Vagina (tissue), 2 donors: ENCODE measurements around the gene ZBTB16. TPM values are rescaled to one million over a fixed set of nuclear protein-coding genes. Genes with fewer than 3 reads are reported as not detected.
A peak's percentile ranks its signal among the peaks of the same experiment; 100 is the strongest.

ENCODE experiments used
- DNase-seq, 2 donors: peaks; one replicate each; pipeline ENCODE4 v3.0.0-alpha.2; 2017; ENCODE audit errors: extremely low spot score in 2 of 2
- H3K27ac ChIP-seq: fragments of 200-600 bp; sonication (generic); one replicate; pipeline ENCODE4 v1.5.1; 2019
- H3K27me3 ChIP-seq: fragments of 200-600 bp; sonication (generic); one replicate; pipeline ENCODE4 v1.5.1; 2019
- H3K36me3 ChIP-seq, 2 donors: fragments of 200-600 bp; sonication (generic); one replicate each; pipeline ENCODE4 v1.5.1; 2017 to 2019
- H3K4me1 ChIP-seq: fragments of 200-600 bp; sonication (generic); one replicate; pipeline ENCODE4 v1.5.1; 2019
- H3K4me3 ChIP-seq, 2 donors: fragments of 200-600 bp; sonication (generic); 1 replicate in 1 of 2; 2 replicates in 1 of 2; pipeline ENCODE4 v1.5.1; 2016 to 2019
- H3K9me3 ChIP-seq: fragments of 200-600 bp; sonication (generic); one replicate; pipeline ENCODE4 v1.5.1; 2019
- CTCF ChIP-seq, 3 experiments: fragments of 450-650 bp in 2 of 3; fragments of 200-600 bp in 1 of 3; sonication (generic) in 1 of 3; IDR thresholded peaks; one replicate each; pipeline ENCODE4 v1.5.1; 2017 to 2019; ENCODE audit warnings: antibody characterized with exemption in 3 of 3, mild to moderate bottlenecking in 2 of 3, moderate library complexity in 2 of 3
- POLR2A ChIP-seq, 2 donors: fragments of 450-650 bp; IDR thresholded peaks; one replicate each; pipeline ENCODE4 v1.6.1; 2017; ENCODE audit warnings: antibody characterized with exemption in 2 of 2, mild to moderate bottlenecking in 2 of 2, moderate library complexity in 2 of 2
- POLR2AphosphoS5 ChIP-seq, 2 donors: sonication (generic); formaldehyde crosslinking; IDR thresholded peaks; one replicate each; pipeline ENCODE4 v1.9.0; 2017; ENCODE audit warnings: antibody characterized with exemption in 2 of 2, mild to moderate bottlenecking in 2 of 2, low read depth in 1 of 2; ENCODE audit not compliant: insufficient read depth in 1 of 2
- intact Hi-C: fragments of 100-400 bp; cut with DNase I; formaldehyde crosslinking; loops from one replicate; pipeline ENCODE4 v1.15.1; 2023
- total RNA-seq: library from RNA; depleted of rRNA; stranded (reverse); fragments of >200 nt; gene quantifications from one replicate; pipeline ENCODE4 v1.2.3, GENCODE V29; 2016

ZBTB16 gene
- total RNA-seq, 1 donor from 2014 or later = 243 TPM

GRCh38 chr11:114160894-114161293 is 101.4 kb downstream of the ZBTB16 start:
- H3K4me3 ChIP-seq = peak overlapping the region in 1 of 2 donors; percentile 31
- peaks cover 0 to 31% of the 10 kb centered on the region in 2 donors for H3K36me3 ChIP-seq
- no peak for TF ChIP-seq POLR2A (IDR thresholded peaks at IDR 0.05)
- TF ChIP-seq POLR2AphosphoS5 (IDR thresholded peaks at IDR 0.05; ENCODE audit: insufficient read depth in 1 of 2, low read depth in 1 of 2) = no peak
- TF ChIP-seq CTCF (IDR thresholded peaks at IDR 0.05) = no peak
- H3K4me1 ChIP-seq = peaks cover 99% of the 10 kb centered on the region
- peak overlapping the region; percentile 95 for H3K27ac ChIP-seq
- no peak for DNase-seq
- no peaks in the 10 kb centered on the region for H3K9me3 ChIP-seq
- intact Hi-C loops = loop anchor here (5.0 to 10.0 kb wide), 2 partner anchors 36 to 94 kb away; no protein-coding TSS in a partner anchor
- H3K27me3 ChIP-seq = no peaks in the 10 kb centered on the region

GRCh38 chr11:114161486-114162250 is 102.2 kb downstream of the ZBTB16 start:
- peak overlapping the region; percentile 95 for H3K27ac ChIP-seq
- intact Hi-C loops = loop anchor here (5.0 to 10.0 kb wide), 2 partner anchors 36 to 93 kb away; no protein-coding TSS in a partner anchor
- no peak for TF ChIP-seq POLR2AphosphoS5 (IDR thresholded peaks at IDR 0.05; ENCODE audit: insufficient read depth in 1 of 2, low read depth in 1 of 2)
- TF ChIP-seq CTCF (IDR thresholded peaks at IDR 0.05) = no peak
- no peak for TF ChIP-seq POLR2A (IDR thresholded peaks at IDR 0.05)
- H3K36me3 ChIP-seq = peaks cover 0 to 23% of the 10 kb centered on the region in 2 donors
- H3K4me3 ChIP-seq = no peak overlapping the region
- peaks cover 99% of the 10 kb centered on the region for H3K4me1 ChIP-seq
- no peaks in the 10 kb centered on the region for H3K27me3 ChIP-seq
- H3K9me3 ChIP-seq = no peaks in the 10 kb centered on the region
- DNase-seq = no peak

- intact Hi-C loops = loop anchor here (5.0 to 10.0 kb wide), 2 partner anchors 35 to 92 kb away; no protein-coding TSS in a partner anchor
- peak; percentile 87 to 100 for TF ChIP-seq POLR2AphosphoS5 (IDR thresholded peaks at IDR 0.05; ENCODE audit: insufficient read depth in 1 of 2, low read depth in 1 of 2)
- peak in 1 of 2 donors; percentile 10 for TF ChIP-seq POLR2A (IDR thresholded peaks at IDR 0.05)
- no peak for TF ChIP-seq CTCF (IDR thresholded peaks at IDR 0.05)
- H3K4me1 ChIP-seq = peaks cover 95% of the 10 kb centered on the region
- H3K36me3 ChIP-seq = peaks cover 0 to 13% of the 10 kb centered on the region in 2 donors
- DNase-seq = peak in 1 of 2 donors; percentile 99
- no peaks in the 10 kb centered on the region for H3K27me3 ChIP-seq
- peak overlapping the region; percentile 95 for H3K27ac ChIP-seq
- H3K9me3 ChIP-seq = no peaks in the 10 kb centered on the region
- peak overlapping the region in 1 of 2 donors; percentile 18 for H3K4me3 ChIP-seq
Measured at GRCh38 chr11:114162719-114163123, 103.2 kb downstream of the ZBTB16 start.

- Histone ChIP-seq H3K27ac (peak overlapping the region; percentile 95), H3K27me3 (no peaks in the 10 kb centered on the region), H3K4me3 (peak overlapping the region in 1 of 2 donors; percentile 7), H3K4me1 (peaks cover 95% of the 10 kb centered on the region), H3K9me3 (no peaks in the 10 kb centered on the region), H3K36me3 (peaks cover 0 to 8% of the 10 kb centered on the region in 2 donors)
- intact Hi-C loops = loop anchor here (5.0 to 10.0 kb wide), 2 partner anchors 34 to 92 kb away; no protein-coding TSS in a partner anchor
- TF ChIP-seq POLR2AphosphoS5 (IDR thresholded peaks at IDR 0.05; ENCODE audit: insufficient read depth in 1 of 2, low read depth in 1 of 2) = no peak
- TF ChIP-seq POLR2A (IDR thresholded peaks at IDR 0.05) = no peak
- no peak for TF ChIP-seq CTCF (IDR thresholded peaks at IDR 0.05)
- DNase-seq = no peak
Measured at GRCh38 chr11:114163229-114163631, 103.7 kb downstream of the ZBTB16 start.
